Upper lobe of left lung (tissue), 4 donors: ENCODE data around the gene CHRM3.

ENCODE experiments used
- CTCF ChIP-seq, 6 experiments: fragments of 450-650 bp in 4 of 6; fragments of 200-600 bp in 2 of 6; sonication (generic) in 2 of 6; IDR thresholded peaks; one replicate each; pipeline ENCODE4 v1.5.1; 2016 to 2019; ENCODE audit warnings: antibody characterized with exemption in 6 of 6
- POLR2A ChIP-seq, 4 donors: fragments of 450-650 bp; IDR thresholded peaks; one replicate each; pipeline ENCODE4 v1.5.1; 2016 to 2017; ENCODE audit warnings: antibody characterized with exemption in 4 of 4, mild to moderate bottlenecking in 2 of 4
- POLR2AphosphoS5 ChIP-seq, 2 donors: sonication (generic); formaldehyde crosslinking; IDR thresholded peaks; one replicate each; pipeline ENCODE4 v1.5.1; 2017; ENCODE audit warnings: antibody characterized with exemption in 2 of 2

- TF ChIP-seq CTCF (IDR thresholded peaks at IDR 0.05) (no peak), POLR2A (IDR thresholded peaks at IDR 0.05) (no peak), POLR2AphosphoS5 (IDR thresholded peaks at IDR 0.05) (no peak)
These were observed 47.8 kb downstream of the CHRM3 start for GRCh38 chr1:239434181-239434580.
